GM21360 (cell line): ENCODE data around the gene RBM10.
A peak's percentile ranks its signal among the peaks of the same experiment; 100 is the strongest.
"Not testable (repeated sequence)": the region's sequence is repeated elsewhere in the genome, so short reads cannot be mapped to it uniquely, and the experiment has no call there.

ENCODE experiments used
- ATAC-seq: cut with Tn5 transposase; IDR thresholded peaks from one replicate; pipeline ENCODE4 v1.9.1; 2021; ENCODE audit warnings: mild to moderate bottlenecking, moderate library complexity; ENCODE audit not compliant: unreplicated experiment

RBM10 gene

GRCh38 chrX:47144626-47145394 lies at the start of gene RBM10, which contains the start of gene NDUFB11:
RBM10 (plus strand) TSS chrX:47145221; CDS start chrX:47147482, 2,261 bp downstream.
NDUFB11 (minus strand) TSS chrX:47144702; CDS start chrX:47144679, 23 bp downstream.
- ATAC-seq = peak; percentile 80

- ATAC-seq = no peak
These were observed 48.0 kb upstream of the RBM10 start for GRCh38 chrX:47097018-47097417.

- no peak for ATAC-seq
These were observed 46.5 kb upstream of the RBM10 start for GRCh38 chrX:47098338-47099094.

- ATAC-seq = no peak
These were observed 43.8 kb upstream of the RBM10 start for GRCh38 chrX:47101206-47101605.

- ATAC-seq = not testable (repeated sequence)
These were observed 33.9 kb upstream of the RBM10 start for GRCh38 chrX:47110936-47111615.

- no peak for ATAC-seq
These were observed 32.6 kb upstream of the RBM10 start for GRCh38 chrX:47112316-47112954.

GRCh38 chrX:47116551-47117110 lies 28.4 kb upstream of the RBM10 start:
- ATAC-seq = not testable (repeated sequence)

GRCh38 chrX:47124466-47124865 lies 20.6 kb upstream of the RBM10 start:
- ATAC-seq = not testable (repeated sequence)

- peak; percentile 92 for ATAC-seq
These were observed 15.7 kb upstream of the RBM10 start for GRCh38 chrX:47129157-47129898.

- no peak for ATAC-seq
These were observed 15.1 kb upstream of the RBM10 start for GRCh38 chrX:47129899-47130358.

- ATAC-seq = no peak
These were observed 11.5 kb upstream of the RBM10 start for GRCh38 chrX:47133493-47133892.

GRCh38 chrX:47135650-47136049 lies 9.4 kb upstream of the RBM10 start:
- ATAC-seq = not testable (repeated sequence)

GRCh38 chrX:47138171-47138570 lies 6.8 kb upstream of the RBM10 start:
- ATAC-seq = no peak

- ATAC-seq = no peak
These were observed 961 bp upstream of the RBM10 start for GRCh38 chrX:47143894-47144625.

GRCh38 chrX:47145395-47146120 lies 537 bp downstream of the RBM10 start:
- peak; percentile 18 for ATAC-seq

GRCh38 chrX:47146121-47146935 lies 1.3 kb downstream of the RBM10 start:
- ATAC-seq = no peak
